Measurements from ENCODE around the gene SCAMP2. TPM values are rescaled to one million over a fixed set of nuclear protein-coding genes. Genes with fewer than 3 reads are reported as not detected.

The SCAMP2 gene
- total RNA-seq, 1 experiment from 2014 or later, result 30.1 TPM

DNA sequence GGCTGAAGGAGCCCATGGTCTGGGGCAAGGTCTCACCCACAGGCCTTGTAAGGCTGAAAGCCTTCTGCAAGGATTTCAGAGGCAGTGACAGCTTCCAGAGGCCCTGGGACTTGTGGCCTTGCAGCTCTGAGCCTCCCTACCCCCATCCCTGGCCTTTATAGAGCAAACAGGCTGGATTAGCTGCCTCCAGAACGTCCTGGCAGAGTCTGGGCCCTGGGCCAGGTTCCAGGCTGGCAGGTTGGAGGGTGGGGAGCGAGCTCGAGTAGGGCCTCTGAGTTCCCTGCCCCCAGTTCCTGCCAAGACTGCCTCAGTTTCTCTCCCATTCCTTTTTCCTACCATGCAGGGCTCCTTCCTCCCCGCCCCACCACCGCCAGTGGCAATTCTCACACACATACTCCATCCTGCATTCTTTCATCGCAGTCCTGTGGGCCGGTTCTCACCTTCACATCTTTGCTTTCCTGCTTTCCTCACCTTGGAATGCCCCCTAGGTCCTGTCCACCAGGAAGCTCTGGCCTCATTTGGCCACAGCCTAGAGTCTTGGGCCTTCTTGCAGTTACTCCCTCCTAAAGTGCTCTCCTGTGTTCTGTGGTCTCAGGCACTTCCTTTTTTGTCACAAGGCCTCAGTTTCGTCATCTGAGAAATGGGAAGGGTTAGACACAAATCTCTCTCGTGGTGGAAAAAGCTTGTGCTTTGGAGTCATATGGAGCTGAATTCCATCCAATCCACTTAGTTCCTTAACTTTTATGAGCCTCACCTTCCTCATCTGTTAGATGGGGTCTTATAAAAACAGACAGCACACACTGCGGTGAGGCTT, 57.8 kb downstream of the SCAMP2 start:
- H3K4me3 ChIP-seq (ENCODE audit: low read length), result no peak overlapping the region
- H3K4me1 ChIP-seq (ENCODE audit: insufficient read depth, low read length), result peaks cover 34% of the 10 kb centered on the region
- H3K9me3 ChIP-seq (ENCODE audit: low read length), result no peaks in the 10 kb centered on the region
- no peaks in the 10 kb centered on the region for H4K20me1 ChIP-seq (ENCODE audit: low read length)
- no peak overlapping the region for H3K27ac ChIP-seq (ENCODE audit: low read length)
- H3K9me2 ChIP-seq (replicated peaks; ENCODE audit: low read length), result no peaks in the 10 kb centered on the region
- DNase-seq (peak; percentile 59), ATAC-seq (no peak)
- CTCF ChIA-PET, result no interaction called here
- H3K79me2 ChIP-seq (ENCODE audit: low read length), result no peaks in the 10 kb centered on the region
- no peak overlapping the region for H3K9ac ChIP-seq (ENCODE audit: low read length)
- H3K4me2 ChIP-seq (ENCODE audit: low read length), result 0 out of 2 replicates have a peak overlapping the region, but pooled peaks have one; percentile 3
- H3F3A ChIP-seq (ENCODE audit: low read length, unreplicated experiment), result no peaks in the 10 kb centered on the region
- H2AFZ ChIP-seq (ENCODE audit: low read length), result no peak overlapping the region
- intact Hi-C loops (cut with micrococcal nuclease), result no loop called here
- no peaks in the 10 kb centered on the region for H3K27me3 ChIP-seq (ENCODE audit: low read length)
- POLR2A ChIA-PET (ENCODE audit: unreplicated experiment), result no interaction called here
- TF ChIP-seq, protein P1, sequence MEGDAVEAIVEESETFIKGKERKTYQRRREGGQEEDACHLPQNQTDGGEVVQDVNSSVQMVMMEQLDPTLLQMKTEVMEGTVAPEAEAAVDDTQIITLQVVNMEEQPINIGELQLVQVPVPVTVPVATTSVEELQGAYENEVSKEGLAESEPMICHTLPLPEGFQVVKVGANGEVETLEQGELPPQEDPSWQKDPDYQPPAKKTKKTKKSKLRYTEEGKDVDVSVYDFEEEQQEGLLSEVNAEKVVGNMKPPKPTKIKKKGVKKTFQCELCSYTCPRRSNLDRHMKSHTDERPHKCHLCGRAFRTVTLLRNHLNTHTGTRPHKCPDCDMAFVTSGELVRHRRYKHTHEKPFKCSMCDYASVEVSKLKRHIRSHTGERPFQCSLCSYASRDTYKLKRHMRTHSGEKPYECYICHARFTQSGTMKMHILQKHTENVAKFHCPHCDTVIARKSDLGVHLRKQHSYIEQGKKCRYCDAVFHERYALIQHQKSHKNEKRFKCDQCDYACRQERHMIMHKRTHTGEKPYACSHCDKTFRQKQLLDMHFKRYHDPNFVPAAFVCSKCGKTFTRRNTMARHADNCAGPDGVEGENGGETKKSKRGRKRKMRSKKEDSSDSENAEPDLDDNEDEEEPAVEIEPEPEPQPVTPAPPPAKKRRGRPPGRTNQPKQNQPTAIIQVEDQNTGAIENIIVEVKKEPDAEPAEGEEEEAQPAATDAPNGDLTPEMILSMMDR (conservative IDR thresholded peaks at IDR 0.05; ENCODE audit: low read depth, low read length), result no peak
- TF ChIP-seq EZH2phosphoT487 (IDR thresholded peaks at IDR 0.05; ENCODE audit: borderline replicate concordance, low read length) (no peak), EZH2 (IDR thresholded peaks at IDR 0.05; ENCODE audit: low read length, unreplicated experiment) (no peak)
- no TSS peak for BruUV-seq (replicated peaks)
- H3K36me3 ChIP-seq (ENCODE audit: low read depth, low read length), result no peaks in the 10 kb centered on the region

DNA sequence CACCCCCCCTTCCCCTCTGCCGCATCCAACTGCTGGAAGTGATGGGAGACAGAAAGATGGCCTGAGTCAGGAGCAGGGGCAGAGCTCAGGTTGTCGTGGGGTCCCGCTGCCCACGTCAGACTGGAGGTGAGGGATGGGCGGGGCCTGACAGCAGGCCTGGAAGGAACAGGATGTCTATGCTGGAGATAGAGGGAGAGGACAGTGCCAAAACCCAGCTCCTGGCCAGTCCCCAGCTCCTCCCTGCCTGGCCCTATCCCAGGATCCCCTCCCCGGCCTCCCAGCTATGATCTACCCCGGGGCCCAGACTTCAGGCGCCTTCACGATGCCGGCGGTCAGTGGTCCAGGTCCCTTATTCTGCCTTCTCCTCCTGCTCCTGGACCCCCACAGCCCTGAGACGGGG, 60.6 kb downstream of the SCAMP2 start, which contains the start of gene LMAN1L:
TSS of gene LMAN1L (plus strand) at position 303 of the 400 bp plus-strand sequence. CDS start at position 323, 20 bp downstream.
- H3K9me3 ChIP-seq (ENCODE audit: low read length), result no peaks in the 10 kb centered on the region
- H3K79me2 ChIP-seq (ENCODE audit: low read length), result no peaks in the 10 kb centered on the region
- H3K9ac ChIP-seq (ENCODE audit: low read length), result no peak within 1 kb of the TSS
- H3F3A ChIP-seq (ENCODE audit: low read length, unreplicated experiment), result no peaks in the 10 kb centered on the region
- no peaks in the 10 kb centered on the region for H4K20me1 ChIP-seq (ENCODE audit: low read length)
- H3K36me3 ChIP-seq (ENCODE audit: low read depth, low read length), result no peaks in the 10 kb centered on the region
- DNase-seq (no peak), ATAC-seq (no peak)
- no peaks in the 10 kb centered on the region for H3K27me3 ChIP-seq (ENCODE audit: low read length)
- TF ChIP-seq EZH2phosphoT487 (IDR thresholded peaks at IDR 0.05; ENCODE audit: borderline replicate concordance, low read length) (no peak), EZH2 (IDR thresholded peaks at IDR 0.05; ENCODE audit: low read length, unreplicated experiment) (no peak)
- TF ChIP-seq, protein P1 (conservative IDR thresholded peaks at IDR 0.05; ENCODE audit: low read depth, low read length), result no peak
- no peak within 1 kb of the TSS for H3K4me3 ChIP-seq (ENCODE audit: low read length)
- no peak within 1 kb of the TSS for H3K27ac ChIP-seq (ENCODE audit: low read length)
- no peaks in the 10 kb centered on the region for H3K9me2 ChIP-seq (replicated peaks; ENCODE audit: low read length)
- ChIA-PET POLR2A (ENCODE audit: unreplicated experiment) (no interaction called here), CTCF (no interaction called here)
- H3K4me2 ChIP-seq (ENCODE audit: low read length), result no peak within 1 kb of the TSS
- BruUV-seq (replicated peaks), result no TSS peak
- no peak within 1 kb of the TSS for H2AFZ ChIP-seq (ENCODE audit: low read length)
- intact Hi-C loops (cut with micrococcal nuclease), result no loop called here
- peaks cover 22% of the 10 kb centered on the region for H3K4me1 ChIP-seq (ENCODE audit: insufficient read depth, low read length)

DNA sequence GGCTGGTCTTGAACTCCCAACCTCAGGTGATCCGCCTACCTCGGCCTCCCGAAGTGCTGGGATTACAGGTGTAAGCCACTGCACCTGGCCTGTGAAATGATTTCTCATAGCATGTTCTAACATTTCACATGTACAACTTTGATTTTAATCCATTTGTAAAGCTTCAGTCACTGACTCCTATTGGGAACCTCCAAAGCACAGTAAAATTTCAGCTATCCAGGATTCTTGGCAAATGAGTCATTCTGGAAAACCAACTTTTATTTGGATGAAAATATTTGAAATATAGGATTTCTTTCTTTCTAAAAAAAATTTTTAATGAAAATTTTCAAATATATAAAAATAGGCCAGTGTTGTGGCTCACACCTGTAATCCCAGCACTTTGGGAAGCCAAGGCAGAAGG, 63.2 kb downstream of the SCAMP2 start:
- Histone ChIP-seq H3K9me2 (replicated peaks; ENCODE audit: low read length) (no peaks in the 10 kb centered on the region), H3K27ac (ENCODE audit: low read length) (no peak overlapping the region), H3K4me1 (ENCODE audit: insufficient read depth, low read length) (peaks cover 6% of the 10 kb centered on the region), H3K79me2 (ENCODE audit: low read length) (no peaks in the 10 kb centered on the region), H3K27me3 (ENCODE audit: low read length) (no peaks in the 10 kb centered on the region), H3K4me3 (ENCODE audit: low read length) (no peak overlapping the region), H3K9ac (ENCODE audit: low read length) (no peak overlapping the region), H3K36me3 (ENCODE audit: low read depth, low read length) (no peaks in the 10 kb centered on the region), H3K9me3 (ENCODE audit: low read length) (no peaks in the 10 kb centered on the region), H3F3A (ENCODE audit: low read length, unreplicated experiment) (no peaks in the 10 kb centered on the region), H3K4me2 (ENCODE audit: low read length) (no peak overlapping the region), H2AFZ (ENCODE audit: low read length) (no peak overlapping the region), H4K20me1 (ENCODE audit: low read length) (no peaks in the 10 kb centered on the region)
- ChIA-PET POLR2A (ENCODE audit: unreplicated experiment) (no interaction called here), CTCF (no interaction called here)
- intact Hi-C loops (cut with micrococcal nuclease), result no loop called here
- ATAC-seq (peak; percentile 38; the same call in 1 of the 2 replicates), DNase-seq (peak; percentile 39)
- TF ChIP-seq, protein P1 (conservative IDR thresholded peaks at IDR 0.05; ENCODE audit: low read depth, low read length), result no peak
- no peak for TF ChIP-seq EZH2phosphoT487 (IDR thresholded peaks at IDR 0.05; ENCODE audit: borderline replicate concordance, low read length)
- no peak for TF ChIP-seq EZH2 (IDR thresholded peaks at IDR 0.05; ENCODE audit: low read length, unreplicated experiment)
- no TSS peak for BruUV-seq (replicated peaks)
